ENCODE data around the gene BCAN. TPM values are rescaled to one million over a fixed set of nuclear protein-coding genes. Genes with fewer than 3 reads are reported as not detected.

Gene BCAN
- total and polyA plus RNA-seq, 2 experiments from 2014 or later: 2.3 to 5.5 TPM

DNA sequence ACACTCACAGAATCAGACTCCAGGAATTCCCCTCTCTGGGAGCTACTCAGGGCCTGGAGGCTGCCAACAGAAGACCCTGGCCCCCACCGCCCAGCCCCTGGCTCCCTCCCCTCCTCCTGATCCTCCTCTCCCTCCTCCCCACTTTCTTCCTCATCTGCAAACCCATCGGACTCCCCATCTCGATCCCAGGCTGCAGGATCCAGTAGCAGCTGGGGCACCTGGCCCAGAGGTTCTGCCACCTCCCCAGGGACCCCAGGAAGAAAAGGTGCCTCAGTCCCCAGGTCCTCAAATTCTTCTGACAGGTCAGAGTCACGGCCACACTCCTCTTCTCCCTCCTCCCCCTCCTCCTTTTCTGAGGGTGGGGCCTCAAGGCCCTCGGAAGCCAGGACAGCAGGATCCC, 27.9 kb downstream of the BCAN start:
- H3K27me3 ChIP-seq (ENCODE audit: insufficient read depth): no peaks in the 10 kb centered on the region
- H3K4me3 ChIP-seq: no peak overlapping the region
- peak overlapping the region; percentile 77; the same call in 1 of the 2 replicates for H3K4me2 ChIP-seq
- H3F3A ChIP-seq (replicated peaks; ENCODE audit: low read depth): peaks cover 33% of the 10 kb centered on the region; the same call in 1 of the 2 replicates
- Mint-ChIP-seq H3K4me3 (0 out of 3 replicates have a peak overlapping the region, but pooled peaks have one; percentile 28), H3K27ac (no peak overlapping the region; the same call in 1 of the 2 replicates), H3K9me3 (peaks cover 9% of the 10 kb centered on the region), H3K27me3 (ENCODE audit: insufficient read depth, low read depth, poor library complexity) (peaks cover 27% of the 10 kb centered on the region), H3K36me3 (ENCODE audit: low read depth) (peaks cover 37% of the 10 kb centered on the region), H3K4me1 (peaks cover 85% of the 10 kb centered on the region)
- peaks cover 12% of the 10 kb centered on the region for H3K9me2 ChIP-seq (ENCODE audit: insufficient read depth)
- H3K4me1 ChIP-seq (ENCODE audit: insufficient read depth): peaks cover 70% of the 10 kb centered on the region
- ATAC-seq (no peak), DNase-seq (ENCODE audit: low spot score) (no peak)
- H4K20me1 ChIP-seq (replicated peaks; ENCODE audit: insufficient read depth): no peaks in the 10 kb centered on the region; the same call in 1 of the 2 replicates
- H3K36me3 ChIP-seq (ENCODE audit: insufficient read depth): peaks cover 19% of the 10 kb centered on the region
- TF ChIP-seq CTCF (conservative IDR thresholded peaks at IDR 0.05; ENCODE audit: low read depth in 2 of 2): no peak
- TF ChIP-seq POLR2AphosphoS5 (IDR thresholded peaks at IDR 0.05; ENCODE audit: low read depth): 0 out of 2 replicates have a peak, but pooled peaks have one; percentile 13
- no peak for TF ChIP-seq ZNF114 (CRISPR knock-in tag; IDR thresholded peaks at IDR 0.05)
- TF ChIP-seq CREB1 (CRISPR knock-in tag; IDR thresholded peaks at IDR 0.05; ENCODE audit: low read depth): no peak
- H3K27ac ChIP-seq (ENCODE audit: low read depth): no peak overlapping the region
- H3K79me2 ChIP-seq (replicated peaks; ENCODE audit: insufficient read depth): peaks cover 27% of the 10 kb centered on the region
- no peak overlapping the region for H2AFZ ChIP-seq

DNA sequence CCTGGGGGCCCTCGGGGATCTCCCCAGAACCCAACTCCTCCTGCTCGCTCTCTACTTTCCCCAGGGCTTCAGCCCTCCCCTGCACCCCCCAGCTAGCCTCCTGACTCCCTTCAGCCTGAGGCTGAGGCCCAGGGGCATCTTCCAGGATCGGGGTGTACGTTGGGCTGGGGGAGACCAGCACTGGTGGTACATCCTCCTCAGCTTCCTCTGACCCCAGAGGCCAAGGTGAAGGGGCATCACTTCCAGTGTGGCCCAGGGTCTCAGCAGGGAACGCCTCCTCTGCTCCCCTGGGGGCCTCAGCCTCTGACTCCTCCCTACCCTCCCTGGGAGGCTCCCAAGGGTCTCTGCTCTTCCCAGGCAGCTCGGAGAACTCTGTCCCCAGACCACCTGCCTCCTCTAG, 28.4 kb downstream of the BCAN start:
- DNase-seq (ENCODE audit: low spot score): no peak
- Histone ChIP-seq H3K4me2 (0 out of 2 replicates have a peak overlapping the region, but pooled peaks have one; percentile 77), H3K4me3 (no peak overlapping the region), H3F3A (replicated peaks; ENCODE audit: low read depth) (peaks cover 33% of the 10 kb centered on the region; the same call in 1 of the 2 replicates), H3K27ac (ENCODE audit: low read depth) (no peak overlapping the region), H2AFZ (no peak overlapping the region), H3K36me3 (ENCODE audit: insufficient read depth) (peaks cover 19% of the 10 kb centered on the region), H3K79me2 (replicated peaks; ENCODE audit: insufficient read depth) (peaks cover 33% of the 10 kb centered on the region), H3K27me3 (ENCODE audit: insufficient read depth) (peaks cover 3% of the 10 kb centered on the region; the same call in 1 of the 2 replicates), H3K4me1 (ENCODE audit: insufficient read depth) (peaks cover 70% of the 10 kb centered on the region), H3K9me2 (ENCODE audit: insufficient read depth) (peaks cover 12% of the 10 kb centered on the region), H4K20me1 (replicated peaks; ENCODE audit: insufficient read depth) (no peaks in the 10 kb centered on the region; the same call in 1 of the 2 replicates)
- Mint-ChIP-seq H3K27ac (no peak overlapping the region), H3K27me3 (ENCODE audit: insufficient read depth, low read depth, poor library complexity) (peaks cover 31% of the 10 kb centered on the region), H3K9me3 (peaks cover 9% of the 10 kb centered on the region), H3K4me3 (no peak overlapping the region), H3K4me1 (peaks cover 86% of the 10 kb centered on the region), H3K36me3 (ENCODE audit: low read depth) (peaks cover 42% of the 10 kb centered on the region)
- ATAC-seq: no peak
- TF ChIP-seq STAT1 (IDR thresholded peaks at IDR 0.05; ENCODE audit: unreplicated experiment): no peak
- no peak for TF ChIP-seq EZH2 (IDR thresholded peaks at IDR 0.05; ENCODE audit: low read depth, unreplicated experiment)
- TF ChIP-seq, protein P1, sequence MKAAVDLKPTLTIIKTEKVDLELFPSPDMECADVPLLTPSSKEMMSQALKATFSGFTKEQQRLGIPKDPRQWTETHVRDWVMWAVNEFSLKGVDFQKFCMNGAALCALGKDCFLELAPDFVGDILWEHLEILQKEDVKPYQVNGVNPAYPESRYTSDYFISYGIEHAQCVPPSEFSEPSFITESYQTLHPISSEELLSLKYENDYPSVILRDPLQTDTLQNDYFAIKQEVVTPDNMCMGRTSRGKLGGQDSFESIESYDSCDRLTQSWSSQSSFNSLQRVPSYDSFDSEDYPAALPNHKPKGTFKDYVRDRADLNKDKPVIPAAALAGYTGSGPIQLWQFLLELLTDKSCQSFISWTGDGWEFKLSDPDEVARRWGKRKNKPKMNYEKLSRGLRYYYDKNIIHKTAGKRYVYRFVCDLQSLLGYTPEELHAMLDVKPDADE (IDR thresholded peaks at IDR 0.05): no peak
- TF ChIP-seq REST (IDR thresholded peaks at IDR 0.05; ENCODE audit: unreplicated experiment): no peak
- TF ChIP-seq ZNF114 (CRISPR knock-in tag; IDR thresholded peaks at IDR 0.05): no peak
- TF ChIP-seq, protein P2, sequence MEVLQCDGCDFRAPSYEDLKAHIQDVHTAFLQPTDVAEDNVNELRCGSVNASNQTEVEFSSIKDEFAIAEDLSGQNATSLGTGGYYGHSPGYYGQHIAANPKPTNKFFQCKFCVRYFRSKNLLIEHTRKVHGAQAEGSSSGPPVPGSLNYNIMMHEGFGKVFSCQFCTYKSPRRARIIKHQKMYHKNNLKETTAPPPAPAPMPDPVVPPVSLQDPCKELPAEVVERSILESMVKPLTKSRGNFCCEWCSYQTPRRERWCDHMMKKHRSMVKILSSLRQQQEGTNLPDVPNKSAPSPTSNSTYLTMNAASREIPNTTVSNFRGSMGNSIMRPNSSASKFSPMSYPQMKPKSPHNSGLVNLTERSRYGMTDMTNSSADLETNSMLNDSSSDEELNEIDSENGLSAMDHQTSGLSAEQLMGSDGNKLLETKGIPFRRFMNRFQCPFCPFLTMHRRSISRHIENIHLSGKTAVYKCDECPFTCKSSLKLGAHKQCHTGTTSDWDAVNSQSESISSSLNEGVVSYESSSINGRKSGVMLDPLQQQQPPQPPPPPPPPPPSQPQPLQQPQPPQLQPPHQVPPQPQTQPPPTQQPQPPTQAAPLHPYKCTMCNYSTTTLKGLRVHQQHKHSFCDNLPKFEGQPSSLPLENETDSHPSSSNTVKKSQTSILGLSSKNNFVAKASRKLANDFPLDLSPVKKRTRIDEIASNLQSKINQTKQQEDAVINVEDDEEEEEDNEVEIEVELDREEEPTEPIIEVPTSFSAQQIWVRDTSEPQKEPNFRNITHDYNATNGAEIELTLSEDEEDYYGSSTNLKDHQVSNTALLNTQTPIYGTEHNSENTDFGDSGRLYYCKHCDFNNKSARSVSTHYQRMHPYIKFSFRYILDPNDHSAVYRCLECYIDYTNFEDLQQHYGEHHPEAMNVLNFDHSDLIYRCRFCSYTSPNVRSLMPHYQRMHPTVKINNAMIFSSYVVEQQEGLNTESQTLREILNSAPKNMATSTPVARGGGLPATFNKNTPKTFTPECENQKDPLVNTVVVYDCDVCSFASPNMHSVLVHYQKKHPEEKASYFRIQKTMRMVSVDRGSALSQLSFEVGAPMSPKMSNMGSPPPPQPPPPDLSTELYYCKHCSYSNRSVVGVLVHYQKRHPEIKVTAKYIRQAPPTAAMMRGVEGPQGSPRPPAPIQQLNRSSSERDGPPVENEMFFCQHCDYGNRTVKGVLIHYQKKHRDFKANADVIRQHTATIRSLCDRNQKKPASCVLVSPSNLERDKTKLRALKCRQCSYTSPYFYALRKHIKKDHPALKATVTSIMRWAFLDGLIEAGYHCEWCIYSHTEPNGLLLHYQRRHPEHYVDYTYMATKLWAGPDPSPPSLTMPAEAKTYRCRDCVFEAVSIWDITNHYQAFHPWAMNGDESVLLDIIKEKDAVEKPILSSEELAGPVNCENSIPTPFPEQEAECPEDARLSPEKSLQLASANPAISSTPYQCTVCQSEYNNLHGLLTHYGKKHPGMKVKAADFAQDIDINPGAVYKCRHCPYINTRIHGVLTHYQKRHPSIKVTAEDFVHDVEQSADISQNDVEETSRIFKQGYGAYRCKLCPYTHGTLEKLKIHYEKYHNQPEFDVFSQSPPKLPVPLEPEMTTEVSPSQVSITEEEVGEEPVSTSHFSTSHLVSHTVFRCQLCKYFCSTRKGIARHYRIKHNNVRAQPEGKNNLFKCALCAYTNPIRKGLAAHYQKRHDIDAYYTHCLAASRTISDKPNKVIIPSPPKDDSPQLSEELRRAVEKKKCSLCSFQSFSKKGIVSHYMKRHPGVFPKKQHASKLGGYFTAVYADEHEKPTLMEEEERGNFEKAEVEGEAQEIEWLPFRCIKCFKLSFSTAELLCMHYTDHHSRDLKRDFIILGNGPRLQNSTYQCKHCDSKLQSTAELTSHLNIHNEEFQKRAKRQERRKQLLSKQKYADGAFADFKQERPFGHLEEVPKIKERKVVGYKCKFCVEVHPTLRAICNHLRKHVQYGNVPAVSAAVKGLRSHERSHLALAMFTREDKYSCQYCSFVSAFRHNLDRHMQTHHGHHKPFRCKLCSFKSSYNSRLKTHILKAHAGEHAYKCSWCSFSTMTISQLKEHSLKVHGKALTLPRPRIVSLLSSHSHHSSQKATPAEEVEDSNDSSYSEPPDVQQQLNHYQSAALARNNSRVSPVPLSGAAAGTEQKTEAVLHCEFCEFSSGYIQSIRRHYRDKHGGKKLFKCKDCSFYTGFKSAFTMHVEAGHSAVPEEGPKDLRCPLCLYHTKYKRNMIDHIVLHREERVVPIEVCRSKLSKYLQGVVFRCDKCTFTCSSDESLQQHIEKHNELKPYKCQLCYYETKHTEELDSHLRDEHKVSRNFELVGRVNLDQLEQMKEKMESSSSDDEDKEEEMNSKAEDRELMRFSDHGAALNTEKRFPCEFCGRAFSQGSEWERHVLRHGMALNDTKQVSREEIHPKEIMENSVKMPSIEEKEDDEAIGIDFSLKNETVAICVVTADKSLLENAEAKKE (CRISPR knock-in tag; IDR thresholded peaks at IDR 0.05): no peak

Data from GM23338 (cell line).